ENCODE results near the gene PGF.

PGF gene

GRCh38 chr14:74893614-74894091 lies 61.7 kb downstream of the PGF start:
- Histone ChIP-seq H3K4me3 (replicated peaks; ENCODE audit: insufficient read depth, low read length) (no peak overlapping the region), H3K27me3 (ENCODE audit: insufficient read depth, poor library complexity, severe bottlenecking) (no peaks in the 10 kb centered on the region), H3K27ac (replicated peaks) (peak overlapping the region; percentile 39)
- no peak for TF ChIP-seq GABPA (IDR thresholded peaks at IDR 0.05; ENCODE audit: low read depth)
- peak in 1 of 2 experiments; percentile 9 for DNase-seq (ENCODE audit: low read depth in 1 of 2, low spot score in 1 of 2)

GRCh38 chr14:74892745-74893144 lies 62.7 kb downstream of the PGF start:
- TF ChIP-seq CTCF (IDR thresholded peaks at IDR 0.05; ENCODE audit: insufficient read depth, low read length) (no peak), SPI1 (IDR thresholded peaks at IDR 0.05; ENCODE audit: borderline replicate concordance, low read depth) (peak; percentile 71; the same call in 1 of the 2 replicates)
- Histone ChIP-seq H3K27me3 (ENCODE audit: insufficient read depth, poor library complexity, severe bottlenecking) (no peaks in the 10 kb centered on the region), H3K27ac (replicated peaks) (peak overlapping the region; percentile 39; the same call in 1 of the 2 replicates), H3K4me3 (replicated peaks; ENCODE audit: insufficient read depth, low read length) (no peak overlapping the region)
- peak in 1 of 2 experiments; percentile 63 for DNase-seq (ENCODE audit: low read depth in 1 of 2, low spot score in 1 of 2)

GRCh38 chr14:74891870-74892269 lies 63.5 kb downstream of the PGF start:
- no peak overlapping the region for H3K27ac ChIP-seq (replicated peaks)

More at GRCh38 chr14:74891870-74892269, 63.5 kb downstream of the PGF start:
- no peak for DNase-seq (ENCODE audit: low read depth in 1 of 2, low spot score in 1 of 2)
- Histone ChIP-seq H3K4me3 (replicated peaks; ENCODE audit: insufficient read depth, low read length) (no peak overlapping the region), H3K27me3 (ENCODE audit: insufficient read depth, poor library complexity, severe bottlenecking) (no peaks in the 10 kb centered on the region)
- TF ChIP-seq CTCF (IDR thresholded peaks at IDR 0.05; ENCODE audit: insufficient read depth, low read length) (no peak), SPI1 (IDR thresholded peaks at IDR 0.05; ENCODE audit: borderline replicate concordance, low read depth) (no peak), GABPA (IDR thresholded peaks at IDR 0.05; ENCODE audit: low read depth) (no peak), POLR2AphosphoS5 (IDR thresholded peaks at IDR 0.05; ENCODE audit: low read depth) (no peak), REST (IDR thresholded peaks at IDR 0.05; ENCODE audit: insufficient replicate concordance, low read depth) (no peak)

Data from HL-60 (cell line).